Glomerular endothelial cell (primary cell): ENCODE results near the gene PCNT. TPM values are rescaled to one million over a fixed set of nuclear protein-coding genes. Genes with fewer than 3 reads are reported as not detected.
"Not testable (repeated sequence)": the region's sequence is repeated elsewhere in the genome, so short reads cannot be mapped to it uniquely, and the experiment has no call there.

Experiments
- DNase-seq: peaks from one replicate; pipeline ENCODE4 v3.0.0-alpha.2; 2011; ENCODE audit warnings: low read depth, low spot score; ENCODE audit errors: extremely low read depth
- total RNA-seq: library from RNA; depleted of rRNA; stranded (reverse); fragments of >200 nt; gene quantifications from 2 replicates; pipeline ENCODE4 v1.2.3, GENCODE V29; 2015

Gene PCNT
- total RNA-seq, 1 donor from 2014 or later = 31.2 TPM

DNA sequence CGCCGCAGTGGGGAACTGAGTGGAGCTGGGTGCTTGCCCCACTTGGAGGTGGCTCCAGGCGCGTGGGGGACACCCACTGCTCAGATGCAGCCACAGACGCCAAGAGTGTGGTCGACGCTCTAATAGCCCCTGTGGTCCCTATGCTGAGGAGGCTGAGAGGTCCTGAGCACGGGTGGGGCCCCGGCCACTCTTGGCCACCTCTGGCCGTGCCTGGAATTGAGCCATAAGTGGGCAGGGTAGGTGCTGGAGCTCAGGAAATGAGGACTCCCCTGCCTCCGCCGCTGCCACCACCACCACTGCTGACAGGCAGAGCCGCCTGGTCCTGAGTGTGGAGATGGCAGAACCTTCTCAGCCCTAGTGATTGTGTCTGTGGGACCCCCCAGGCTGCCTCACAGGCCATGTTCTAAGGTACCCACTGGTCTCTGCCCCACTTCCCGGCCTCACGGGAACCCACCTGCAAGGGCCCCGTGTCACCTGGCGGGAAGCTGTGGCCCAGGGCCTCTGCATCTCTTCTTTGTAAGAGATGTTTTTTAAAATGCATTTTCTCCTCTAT, 100.2 kb downstream of the PCNT start:
- DNase-seq = no peak

DNA sequence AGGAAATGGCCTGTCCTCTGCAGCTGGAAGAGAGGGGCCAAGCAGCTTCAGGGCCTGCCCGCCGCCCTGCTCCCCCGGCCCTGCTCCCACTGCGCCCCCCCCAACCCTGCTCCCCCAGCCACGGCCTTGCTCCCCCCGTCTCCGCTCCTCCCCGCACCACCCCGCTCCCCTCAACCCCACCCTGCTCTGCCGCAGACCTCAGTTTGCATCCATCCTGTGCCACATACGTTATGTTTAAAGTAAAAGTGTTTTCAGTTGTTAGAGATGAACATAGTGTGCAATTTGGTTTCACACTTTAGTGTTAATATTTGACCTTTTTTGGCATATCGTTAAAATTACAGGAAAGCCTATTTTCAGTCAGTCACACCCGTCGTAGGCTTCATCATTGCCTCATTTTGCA, 100.7 kb downstream of the PCNT start:
- no peak for DNase-seq

DNA sequence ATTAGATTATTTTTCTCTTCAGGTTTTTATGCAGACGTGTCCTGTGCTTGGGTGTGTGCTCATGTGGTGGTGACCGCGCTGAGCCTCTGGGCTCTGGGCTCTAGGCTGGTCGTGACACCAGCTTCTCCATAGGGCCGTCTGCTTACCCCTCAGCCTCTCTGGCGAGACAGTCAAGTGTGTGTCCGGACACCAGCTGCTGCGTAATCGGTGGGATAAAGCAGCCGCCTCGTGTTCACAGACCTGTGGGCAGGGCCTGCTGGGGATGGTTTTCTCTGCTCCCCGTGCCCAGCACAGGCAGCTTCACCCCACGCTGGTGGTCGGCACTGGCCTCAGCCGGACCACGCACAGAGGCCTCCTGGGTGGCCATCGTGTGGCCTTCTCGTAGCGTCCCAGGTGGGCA, 101.1 kb downstream of the PCNT start:
- no peak for DNase-seq

DNA sequence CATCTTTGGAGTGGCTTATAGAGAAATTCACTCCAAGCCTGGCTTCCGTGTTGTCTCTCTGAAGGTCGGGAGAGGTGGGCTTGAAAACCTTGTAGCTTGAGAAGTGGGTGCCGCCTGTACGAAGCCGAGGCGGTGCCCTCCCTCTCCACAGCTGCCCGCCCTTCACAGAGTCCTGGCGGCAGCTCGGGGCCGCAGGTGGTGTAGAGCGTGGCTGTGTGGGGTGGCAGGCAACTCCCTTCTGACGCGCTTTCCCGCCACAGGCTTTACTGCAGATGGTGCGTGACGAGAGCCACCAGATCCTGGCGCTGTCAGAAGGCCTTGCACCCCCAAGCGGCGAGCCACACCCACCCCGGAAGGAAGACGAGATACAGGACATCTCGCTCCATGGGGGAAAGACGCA, 101.6 kb downstream of the PCNT start:
- no peak for DNase-seq

DNA sequence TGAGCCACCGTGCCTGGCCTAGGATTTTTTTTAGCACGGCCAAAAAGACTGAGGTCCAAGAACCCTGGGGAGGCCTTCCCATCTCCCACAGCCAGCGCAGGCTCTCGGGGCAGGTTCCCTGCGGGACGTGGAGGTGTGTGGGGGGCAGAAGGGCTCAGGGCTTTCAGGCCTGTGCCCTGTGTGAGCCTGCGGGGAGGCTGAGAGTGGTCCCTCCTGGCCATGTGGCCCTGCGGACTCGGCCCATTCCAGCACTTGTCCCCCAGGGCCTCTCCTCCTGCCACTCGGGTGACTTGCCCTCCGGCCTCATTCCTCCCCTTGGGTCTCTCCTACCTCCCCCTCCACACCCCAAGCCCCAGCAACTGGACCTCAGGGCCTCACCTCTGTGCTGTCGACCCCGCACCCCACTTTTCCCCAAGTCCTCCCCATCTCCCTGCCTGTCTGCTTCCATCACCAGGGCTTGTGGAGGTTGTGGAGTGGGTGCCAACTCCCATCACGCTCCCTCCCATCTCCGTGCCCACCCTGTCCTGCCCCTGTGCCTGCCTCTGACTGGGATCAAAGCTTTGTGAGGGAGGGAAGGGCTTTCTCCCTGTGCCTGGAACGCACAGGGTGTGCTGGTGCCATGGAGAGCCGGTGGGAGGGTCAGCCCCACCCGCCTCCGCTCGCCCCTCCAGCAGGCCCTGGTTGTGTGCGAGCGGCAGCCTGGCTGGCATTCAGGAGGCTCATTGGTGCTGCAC, 102.5 kb downstream of the PCNT start:
- DNase-seq = no peak

DNA sequence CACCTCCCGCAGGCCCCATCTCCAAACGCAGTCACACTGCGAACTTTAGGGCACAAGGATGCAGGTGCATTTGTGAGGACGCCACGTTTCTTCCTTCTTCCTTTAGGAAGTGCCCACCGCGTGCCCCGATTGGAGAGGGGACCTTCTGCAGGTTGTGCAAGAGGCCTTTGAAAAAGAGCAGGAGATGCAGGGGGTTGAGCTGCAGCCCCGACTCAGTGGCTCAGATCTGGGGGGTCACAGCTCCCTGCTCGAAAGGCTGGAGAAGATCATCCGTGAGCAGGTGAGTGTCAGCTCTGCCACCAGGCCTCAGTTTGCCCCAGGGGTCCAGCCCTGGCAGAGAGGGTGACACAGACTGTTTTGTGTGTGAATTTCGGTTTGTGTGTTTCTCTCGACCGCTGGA, 103.6 kb downstream of the PCNT start:
- no peak for DNase-seq

DNA sequence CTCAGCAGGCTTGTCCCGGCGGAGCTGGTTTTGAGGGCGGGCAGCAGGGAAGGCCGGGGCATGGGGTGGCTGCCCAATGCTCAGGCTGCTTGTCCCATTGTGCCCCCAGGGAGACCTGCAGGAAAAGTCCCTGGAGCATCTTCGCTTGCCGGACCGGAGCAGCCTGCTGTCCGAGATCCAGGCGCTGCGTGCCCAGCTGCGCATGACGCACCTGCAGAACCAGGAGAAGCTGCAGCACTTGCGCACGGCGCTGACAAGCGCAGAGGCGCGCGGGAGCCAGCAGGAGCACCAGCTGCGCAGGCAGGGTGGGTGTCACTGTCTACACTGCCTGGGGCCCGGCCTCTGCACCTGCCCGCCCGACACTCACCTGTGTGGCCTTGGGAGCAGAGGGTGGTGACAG, 104.3 kb downstream of the PCNT start:
- DNase-seq = no peak

DNA sequence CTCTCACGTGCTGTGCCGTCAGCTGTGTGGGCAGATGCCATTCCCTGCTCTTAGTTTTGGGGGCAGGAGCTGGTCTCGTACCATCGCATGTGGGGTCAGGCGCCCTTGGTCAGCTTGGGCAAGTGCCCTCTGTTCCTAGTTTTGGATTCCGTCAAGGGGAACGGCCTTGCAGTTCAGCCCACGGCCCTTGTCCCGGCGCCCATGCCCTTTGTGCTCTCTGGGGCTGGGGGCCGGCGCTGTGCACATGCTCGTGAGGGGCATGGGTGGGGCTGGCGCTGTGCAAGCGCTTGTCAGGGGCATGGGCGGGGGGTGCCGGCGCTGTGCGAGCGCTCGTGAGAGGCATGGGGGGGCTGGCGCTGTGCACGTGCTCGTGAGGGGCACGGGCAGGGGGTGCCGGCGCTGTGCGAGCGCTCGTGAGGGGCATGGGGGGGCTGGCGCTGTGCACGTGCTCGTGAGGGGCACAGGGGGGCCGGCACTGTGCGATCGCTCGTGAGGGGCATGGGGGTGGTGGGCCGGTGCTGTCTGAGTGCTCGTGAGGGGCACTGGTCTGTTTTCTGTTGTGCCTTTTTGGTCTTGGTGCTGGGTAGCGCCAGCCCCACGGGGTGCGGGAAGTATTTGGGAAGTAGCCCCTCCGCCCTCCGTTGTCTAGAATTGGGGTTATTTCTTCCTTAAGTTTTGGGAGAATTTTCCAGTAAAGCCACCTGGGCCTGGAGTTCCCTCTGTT, 105.2 kb downstream of the PCNT start:
- DNase-seq = no peak

DNA sequence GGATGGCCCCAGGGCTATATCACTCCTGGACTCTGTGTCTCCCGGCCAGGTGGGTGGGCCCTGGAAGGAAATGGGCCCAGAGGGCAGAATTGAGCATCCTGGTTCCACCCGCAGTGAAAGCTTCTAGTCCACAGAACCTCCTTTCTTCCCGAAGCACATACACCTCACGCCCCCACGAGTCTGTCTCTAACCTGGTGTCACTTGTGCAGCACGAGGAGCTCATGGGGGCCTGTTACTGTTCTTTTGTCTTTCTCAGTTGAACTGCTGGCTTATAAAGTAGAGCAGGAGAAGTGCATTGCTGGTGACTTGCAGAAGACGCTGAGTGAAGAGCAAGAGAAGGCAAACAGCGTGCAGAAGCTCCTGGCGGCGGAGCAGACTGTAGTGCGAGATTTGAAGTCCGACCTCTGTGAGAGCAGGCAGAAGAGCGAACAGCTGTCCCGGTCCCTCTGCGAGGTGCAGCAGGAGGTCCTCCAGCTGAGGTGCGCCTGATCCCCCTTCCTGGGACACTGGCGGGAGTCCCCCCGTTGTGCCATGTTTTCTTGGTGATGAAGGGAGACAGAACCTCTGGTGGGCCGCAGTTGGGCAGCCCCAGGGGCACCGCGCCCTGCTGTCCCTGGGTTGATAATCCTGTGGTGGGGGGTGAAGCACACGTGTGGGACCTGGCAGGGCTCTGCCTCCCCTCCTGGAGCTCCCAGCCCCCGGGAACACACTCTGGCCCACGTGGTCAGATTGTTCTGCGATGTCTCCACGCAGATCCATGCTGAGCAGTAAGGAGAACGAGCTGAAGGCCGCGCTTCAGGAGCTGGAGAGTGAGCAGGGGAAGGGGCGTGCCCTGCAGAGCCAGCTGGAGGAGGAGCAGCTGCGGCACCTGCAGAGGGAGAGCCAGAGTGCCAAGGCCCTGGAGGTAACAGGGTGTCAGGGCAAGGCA, 106.1 kb downstream of the PCNT start:
- no peak for DNase-seq

DNA sequence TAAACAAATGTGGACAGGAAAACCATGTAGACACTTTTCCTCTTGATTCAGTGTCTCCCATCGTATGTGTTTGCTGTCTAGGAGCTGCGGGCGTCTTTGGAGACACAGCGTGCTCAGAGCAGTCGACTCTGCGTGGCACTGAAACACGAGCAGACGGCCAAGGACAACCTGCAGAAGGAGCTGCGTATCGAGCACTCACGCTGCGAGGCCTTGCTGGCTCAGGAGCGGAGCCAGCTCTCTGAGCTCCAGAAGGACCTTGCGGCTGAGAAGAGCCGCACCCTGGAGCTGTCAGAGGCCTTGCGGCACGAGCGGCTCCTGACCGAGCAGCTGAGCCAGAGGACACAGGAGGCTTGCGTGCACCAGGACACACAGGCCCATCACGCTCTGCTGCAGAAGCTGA, 107.5 kb downstream of the PCNT start:
- no peak for DNase-seq

DNA sequence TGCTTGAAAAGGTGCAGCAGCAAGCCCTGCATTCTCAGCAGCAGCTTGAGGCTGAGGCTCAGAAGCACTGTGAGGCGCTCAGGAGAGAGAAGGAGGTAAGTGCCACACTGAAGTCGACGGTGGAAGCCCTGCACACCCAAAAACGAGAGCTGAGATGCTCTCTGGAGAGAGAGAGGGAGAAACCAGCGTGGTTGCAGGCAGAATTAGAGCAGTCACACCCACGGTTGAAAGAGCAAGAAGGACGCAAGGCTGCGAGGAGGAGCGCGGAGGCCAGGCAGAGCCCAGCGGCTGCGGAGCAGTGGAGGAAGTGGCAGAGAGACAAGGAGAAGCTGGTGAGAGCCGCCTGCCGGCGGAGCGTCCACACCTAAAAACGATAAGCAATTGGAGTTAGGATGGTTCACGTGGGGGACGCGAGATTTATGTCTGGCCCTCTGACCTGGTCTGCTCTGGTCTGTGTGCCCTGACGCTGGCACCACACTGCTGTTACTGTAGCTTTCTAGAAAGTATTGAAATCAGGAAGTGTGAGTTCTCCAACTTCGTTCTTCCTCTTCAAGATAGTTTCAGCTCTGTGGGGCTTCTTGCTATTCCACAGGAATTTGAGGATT, 108.0 kb downstream of the PCNT start:
- DNase-seq = no peak

DNA sequence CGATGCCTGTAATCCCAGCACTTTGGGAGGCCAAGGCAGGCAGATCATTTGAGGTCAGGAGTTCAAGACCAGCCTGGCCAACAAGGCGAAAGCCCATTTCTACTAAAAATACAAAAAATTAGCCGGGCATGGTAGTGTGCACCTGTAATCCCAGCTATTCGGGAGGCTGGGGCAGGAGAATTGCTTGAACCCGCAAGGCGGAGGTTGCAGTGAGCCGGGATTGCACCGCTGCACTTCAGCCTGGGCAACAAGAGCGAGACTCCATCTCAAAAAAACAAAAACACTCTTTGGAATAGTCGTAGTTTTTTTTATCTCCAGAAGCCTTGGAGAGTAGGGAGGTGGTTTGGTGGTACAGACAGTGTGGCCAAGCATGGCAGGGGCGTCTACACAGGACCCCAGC, 109.2 kb downstream of the PCNT start:
- not testable (repeated sequence) for DNase-seq

DNA sequence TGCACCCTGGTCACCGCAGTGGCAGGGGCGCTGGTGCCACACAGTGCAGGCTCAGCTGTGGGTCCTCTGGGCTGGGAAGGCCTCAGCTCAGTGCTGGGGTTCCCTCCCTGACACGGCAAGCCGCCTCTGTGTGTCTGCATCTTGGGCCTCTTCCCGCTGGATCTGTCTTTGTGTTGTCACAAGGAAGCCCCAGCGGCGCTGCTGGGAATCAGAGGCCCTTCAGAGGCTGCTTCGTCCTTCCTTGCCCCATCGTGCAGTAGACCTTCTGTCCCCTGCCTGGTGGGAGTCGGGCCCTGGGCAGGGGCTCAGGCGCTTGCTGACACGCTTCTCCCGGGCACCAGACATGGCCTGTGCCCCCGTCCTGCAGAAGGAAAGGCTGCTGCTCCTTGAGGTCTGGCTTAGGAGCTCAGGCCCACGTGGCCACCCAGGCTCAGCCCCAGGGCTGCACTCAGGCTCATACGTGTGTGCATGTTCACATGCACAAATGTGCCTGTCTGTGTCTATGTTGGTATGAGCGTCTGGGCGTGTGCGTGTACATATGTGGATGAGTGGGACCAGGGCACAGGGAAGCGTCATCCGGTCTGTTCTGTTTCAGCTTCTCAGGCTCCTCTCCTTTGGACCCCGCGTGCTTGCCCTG, 110.5 kb downstream of the PCNT start:
- DNase-seq = no peak

DNA sequence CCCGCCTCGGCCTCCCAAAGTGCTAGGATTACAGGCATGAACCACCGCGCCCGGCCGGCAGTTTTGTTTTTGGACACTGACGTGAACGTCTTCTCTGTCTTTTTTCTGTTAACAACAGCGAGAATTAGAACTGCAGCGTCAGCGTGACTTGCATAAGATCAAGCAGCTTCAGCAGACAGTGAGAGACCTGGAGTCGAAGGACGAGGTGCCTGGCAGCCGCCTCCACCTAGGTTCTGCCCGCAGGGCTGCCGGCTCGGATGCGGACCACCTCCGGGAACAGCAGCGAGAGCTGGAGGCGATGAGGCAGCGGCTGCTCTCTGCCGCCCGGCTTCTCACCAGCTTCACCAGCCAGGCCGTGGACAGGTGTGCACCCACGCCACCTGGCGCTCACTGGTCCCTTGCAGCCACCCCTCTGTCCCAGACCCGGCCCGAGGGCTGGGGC, 111.9 kb downstream of the PCNT start:
- no peak for DNase-seq

DNA sequence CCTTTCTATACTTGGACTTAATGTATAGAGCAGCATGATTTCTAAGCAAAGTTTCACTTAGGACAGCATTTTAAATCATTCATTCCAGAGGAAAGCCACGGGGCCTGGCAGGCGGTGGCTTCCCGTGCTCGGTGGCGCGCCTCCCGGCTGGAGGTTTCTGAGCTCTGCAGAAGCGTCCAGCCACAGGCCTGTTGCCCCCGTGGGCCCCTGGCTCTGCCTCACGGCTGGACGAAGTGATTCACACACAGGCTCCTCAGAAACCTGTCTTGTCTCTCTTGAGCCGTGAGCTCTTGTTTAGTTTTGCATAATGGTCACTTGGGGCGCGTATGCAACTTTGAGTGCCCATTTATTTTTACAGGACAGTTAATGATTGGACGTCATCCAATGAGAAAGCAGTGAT, 112.7 kb downstream of the PCNT start:
- DNase-seq = no peak

DNA sequence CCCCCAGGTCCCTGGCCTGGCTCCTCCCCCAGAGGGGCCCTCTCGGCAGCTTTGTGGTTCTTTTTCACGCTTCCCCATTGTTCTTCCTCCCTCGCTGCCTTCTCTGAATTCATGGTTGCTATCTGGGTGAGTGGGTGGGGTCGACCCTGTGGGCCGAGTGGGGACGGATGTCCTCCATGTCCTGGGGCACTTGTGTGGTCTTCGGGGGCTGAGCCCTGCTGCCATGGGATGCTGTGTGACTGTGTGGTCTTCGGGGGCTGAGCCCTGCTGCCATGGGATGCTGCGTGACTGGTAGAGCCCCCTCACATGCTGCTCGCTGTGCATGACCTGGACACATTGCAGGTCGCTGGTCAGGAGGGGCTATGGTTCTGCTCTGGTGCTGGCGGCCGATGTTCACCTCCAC, 113.1 kb downstream of the PCNT start:
- DNase-seq = no peak

DNA sequence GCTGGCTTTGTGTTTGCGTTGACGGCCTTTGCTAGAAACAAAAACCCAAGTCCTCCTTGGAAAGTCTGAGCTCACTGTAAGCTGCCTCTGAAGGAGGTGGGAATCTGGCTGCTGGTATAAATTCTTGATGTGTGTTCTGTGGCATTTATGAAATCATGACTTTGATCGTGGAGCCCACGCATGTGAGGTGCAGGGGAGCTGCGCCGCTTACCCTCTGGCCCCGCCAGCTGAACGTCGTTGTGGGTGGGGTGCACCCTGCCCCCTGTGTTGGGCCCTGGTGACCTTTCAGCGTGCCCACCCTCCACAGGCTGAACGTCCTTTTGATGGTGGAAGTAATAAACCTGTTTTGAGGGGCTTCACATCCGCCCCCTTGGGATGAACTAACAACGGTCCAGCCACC, 113.6 kb downstream of the PCNT start:
- DNase-seq = no peak

DNA sequence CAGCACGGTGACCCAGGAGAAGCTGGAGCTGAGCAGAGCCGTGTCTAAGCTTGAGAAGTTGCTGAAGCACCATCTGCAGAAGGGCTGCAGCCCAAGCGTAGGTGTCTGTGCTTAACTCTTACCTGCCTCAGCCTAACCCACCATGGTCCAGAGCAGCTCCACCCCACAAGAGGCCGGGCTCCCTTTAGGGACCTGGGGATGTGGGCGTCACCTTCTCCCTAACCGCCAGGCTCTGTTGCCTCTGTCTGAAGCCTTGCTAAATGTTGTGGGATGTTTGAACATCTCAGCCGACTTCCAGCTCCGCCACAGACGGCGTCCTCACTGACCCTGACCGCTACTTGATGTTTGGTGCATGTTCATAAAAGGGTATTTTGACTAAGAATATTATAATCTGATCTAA, 114.3 kb downstream of the PCNT start:
- no peak for DNase-seq

DNA sequence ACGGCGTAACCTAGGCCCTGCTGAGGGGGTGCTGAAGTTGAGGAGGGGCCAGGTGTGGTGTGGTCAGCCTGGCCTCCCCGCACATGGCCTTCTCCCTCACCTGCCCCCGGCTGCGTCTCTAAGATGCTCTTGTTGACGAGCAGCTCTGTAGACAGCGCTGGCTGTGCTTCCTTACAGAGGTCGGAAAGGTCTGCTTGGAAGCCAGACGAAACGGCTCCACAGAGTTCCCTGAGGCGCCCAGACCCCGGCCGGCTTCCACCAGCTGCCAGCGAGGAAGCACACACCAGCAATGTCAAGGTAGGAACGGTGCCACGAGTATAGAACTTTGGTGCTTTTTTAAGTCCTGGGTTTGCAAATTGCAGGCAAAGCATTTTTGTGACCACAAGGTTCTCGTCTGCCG, 116.0 kb downstream of the PCNT start:
- DNase-seq = no peak

DNA sequence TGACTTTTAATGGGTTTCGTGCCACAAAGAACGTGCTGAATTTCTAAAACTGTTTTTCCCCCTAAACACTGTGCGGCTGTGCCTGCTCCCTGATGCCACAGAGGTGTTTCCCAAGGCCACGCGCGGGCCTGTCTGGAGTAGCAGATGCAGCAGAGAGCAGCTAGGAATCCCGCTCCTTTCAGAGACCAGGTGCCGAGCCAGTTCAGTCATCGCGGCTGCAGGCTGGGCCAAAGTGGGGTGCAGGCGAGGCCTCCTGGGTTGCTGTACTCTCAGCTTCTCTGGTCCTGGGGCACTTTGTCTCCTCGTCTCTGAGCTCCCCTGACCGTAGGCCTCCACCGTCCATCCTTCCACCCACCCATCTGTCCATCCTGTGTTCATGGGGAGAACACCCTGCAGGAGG, 117.4 kb downstream of the PCNT start:
- no peak for DNase-seq
